Smooth muscle cell of the brain vasculature (primary cell): ENCODE results near the gene PIGT.

ENCODE experiments used
- DNase-seq: peaks from one replicate; pipeline ENCODE4 v3.0.0-alpha.2; 2012; ENCODE audit warnings: low read depth, low spot score

Gene PIGT

DNA sequence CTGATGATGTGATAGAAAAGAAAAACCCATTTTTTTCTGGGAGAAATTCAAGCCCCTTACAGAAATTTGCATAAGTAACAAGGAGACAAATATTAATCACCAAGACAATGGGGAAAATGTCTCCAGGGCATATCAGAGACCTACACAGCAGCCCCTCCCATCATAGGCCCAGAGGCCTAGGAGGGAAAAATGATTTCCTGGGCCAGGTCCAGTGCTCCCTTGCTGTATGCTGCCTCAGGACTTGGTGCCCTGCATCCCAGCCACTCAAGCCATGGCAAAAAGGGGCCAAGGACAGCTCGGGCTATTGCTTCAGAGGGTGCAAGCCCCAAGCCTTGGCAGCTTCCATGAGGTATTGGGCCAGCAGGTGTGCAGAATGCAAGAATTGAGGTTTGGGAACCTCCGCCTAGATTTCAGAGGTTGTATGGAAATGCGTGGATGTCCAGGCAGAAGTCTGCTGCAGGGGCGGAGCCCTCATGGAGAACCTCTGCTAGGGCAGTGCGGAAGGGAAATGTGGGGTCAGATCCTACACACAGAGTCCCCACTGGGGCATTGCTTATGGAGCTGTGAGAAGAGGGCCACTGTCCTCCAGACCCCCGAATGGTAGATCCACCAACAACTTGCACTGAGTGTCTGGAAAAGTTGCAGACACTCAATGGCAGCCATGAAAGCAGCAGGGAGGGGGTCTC lies 15.5 kb upstream of the PIGT start:
- DNase-seq = no peak

DNA sequence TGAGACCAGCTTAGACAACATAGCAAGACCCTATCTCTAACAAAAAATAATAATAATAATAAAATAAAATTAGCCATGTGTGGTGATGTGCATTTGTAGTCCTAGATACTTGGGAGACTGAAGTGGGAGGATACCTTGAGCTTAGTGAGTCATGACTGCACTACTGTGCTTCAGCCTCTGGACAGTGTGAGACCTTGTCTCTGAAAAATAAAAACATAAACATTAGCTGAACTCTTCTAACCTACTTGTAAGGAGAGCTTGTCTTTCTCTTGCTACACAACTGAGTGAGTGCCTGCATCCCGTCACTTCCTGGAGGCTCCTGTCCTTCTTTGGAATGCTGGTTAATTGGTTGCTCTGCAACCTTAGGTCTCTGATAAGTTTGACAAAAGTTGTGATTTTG lies 13.0 kb upstream of the PIGT start:
- DNase-seq = no peak

DNA sequence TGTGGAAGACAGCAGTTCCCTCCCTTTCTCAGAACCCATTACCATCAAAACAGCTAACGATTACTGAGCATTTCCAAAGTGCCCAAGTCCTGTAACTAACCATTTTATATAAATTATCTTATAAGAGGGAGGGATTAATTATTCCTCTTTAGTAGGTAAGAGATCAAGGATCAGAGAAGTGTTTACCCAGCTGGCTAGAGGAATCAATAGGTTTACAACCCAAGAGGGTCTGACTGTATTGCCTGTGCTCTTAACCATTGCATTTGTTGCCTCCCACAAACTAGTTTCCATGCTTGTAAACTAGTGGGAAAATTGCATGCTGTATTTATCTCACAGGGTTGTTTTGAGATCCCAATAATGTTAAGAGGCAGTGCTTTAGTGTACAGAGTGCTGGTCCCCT lies 11.5 kb upstream of the PIGT start:
- DNase-seq = no peak

DNA sequence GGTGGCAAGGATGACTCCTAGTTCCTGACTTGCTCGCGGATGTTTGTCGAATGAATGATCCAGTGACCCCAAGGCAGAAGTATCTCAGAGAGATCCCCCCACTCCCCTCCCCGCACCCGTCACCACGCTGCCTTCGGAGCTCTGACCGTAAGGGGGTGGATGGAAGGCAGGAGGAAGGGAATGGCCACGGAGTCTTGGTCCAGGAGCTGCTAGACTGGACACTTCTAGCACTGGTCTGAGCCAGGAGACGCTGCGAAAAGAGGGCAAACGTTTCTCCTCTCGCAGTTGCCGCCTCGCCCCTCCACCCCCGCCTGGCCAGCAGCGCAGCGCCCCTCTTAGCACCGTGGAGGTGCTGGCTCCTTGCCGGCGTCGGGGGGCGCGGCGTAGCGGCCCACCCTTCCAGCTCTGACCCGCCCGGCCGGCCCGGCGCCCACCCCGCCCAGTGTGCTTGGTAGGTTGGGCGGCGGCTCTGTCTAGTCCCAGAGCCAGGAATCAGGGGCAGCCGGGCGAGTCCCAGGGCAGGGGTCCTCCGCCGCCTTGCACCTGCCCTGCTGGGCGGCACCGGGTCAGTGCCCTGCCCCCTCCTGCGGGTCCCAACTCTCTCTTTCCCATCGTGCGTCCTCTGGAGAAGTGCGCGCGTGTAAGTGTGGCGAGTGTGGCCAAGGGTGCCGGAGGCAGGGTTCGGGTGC lies 10.2 kb upstream of the PIGT start:
- DNase-seq = no peak

DNA sequence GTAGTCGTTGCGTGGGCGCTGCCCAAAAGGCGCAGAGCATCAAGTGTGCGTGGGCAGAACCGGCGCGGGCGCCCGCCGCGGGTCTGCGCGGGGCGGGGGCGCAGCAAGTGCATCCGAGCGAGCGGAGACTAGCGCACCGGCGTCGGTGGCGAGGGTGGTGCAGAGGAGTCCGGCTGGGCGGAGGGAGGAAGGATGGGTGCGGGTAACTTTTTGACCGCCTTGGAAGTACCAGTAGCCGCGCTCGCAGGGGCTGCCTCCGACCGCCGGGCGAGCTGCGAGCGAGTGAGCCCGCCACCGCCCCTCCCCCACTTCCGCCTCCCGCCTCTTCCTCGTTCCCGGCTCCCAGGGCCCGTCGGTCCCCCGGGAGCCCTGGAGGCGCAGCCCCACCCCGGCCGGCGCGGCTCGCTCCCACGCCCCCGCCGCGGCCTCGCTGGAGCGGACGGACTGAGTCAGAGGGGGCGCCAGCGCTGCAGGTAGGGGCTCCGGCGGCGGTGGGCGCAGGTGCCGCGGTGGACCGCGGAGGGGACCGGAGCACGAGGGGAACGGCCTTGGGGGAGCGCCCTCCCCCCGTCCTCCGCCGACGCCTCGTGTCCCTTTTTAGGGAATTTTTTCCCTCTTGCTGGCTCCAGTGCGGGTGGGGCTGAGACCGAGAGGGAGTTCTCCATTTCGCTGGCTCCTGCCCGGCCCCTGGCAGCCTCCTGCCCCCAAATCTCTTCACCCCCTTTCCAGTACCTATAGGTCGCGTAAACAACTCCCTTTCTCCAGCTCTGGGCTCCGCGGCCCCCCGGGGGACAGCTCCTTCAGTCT lies 9.5 kb upstream of the PIGT start:
- no peak for DNase-seq

DNA sequence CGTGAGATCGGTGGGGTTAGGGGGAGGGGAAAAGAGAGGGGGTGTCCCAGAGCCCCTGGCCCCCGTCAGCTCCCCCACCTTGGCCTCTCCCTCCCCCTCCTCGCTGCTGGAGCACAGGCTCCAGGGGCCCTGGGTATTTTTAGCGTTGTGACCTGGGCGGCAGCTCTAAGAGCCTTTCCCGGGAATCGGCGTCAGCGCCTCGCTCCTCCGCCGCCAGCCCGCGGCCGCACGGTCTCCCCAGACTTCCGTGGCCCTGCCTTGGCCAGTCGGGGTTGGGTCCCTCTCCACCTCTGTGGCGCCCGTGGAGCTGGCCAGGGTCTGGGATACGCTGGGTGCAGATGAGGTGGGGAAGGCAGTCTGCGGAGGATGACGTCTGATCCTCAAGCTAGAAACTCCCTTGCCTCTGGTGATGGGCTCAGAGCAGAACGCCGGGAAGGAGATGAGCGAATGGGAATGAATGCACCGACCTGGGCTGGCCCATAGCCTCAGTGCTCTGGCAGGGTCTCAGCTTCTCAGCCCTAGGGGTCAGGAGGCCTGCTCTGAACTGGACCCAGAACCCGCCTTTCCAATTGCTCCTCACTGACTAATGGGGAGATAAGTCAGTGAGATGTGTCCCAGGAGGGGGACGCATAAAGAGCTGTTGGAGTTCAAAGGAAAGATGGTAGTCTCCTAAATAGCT lies 8.7 kb upstream of the PIGT start:
- no peak for DNase-seq

DNA sequence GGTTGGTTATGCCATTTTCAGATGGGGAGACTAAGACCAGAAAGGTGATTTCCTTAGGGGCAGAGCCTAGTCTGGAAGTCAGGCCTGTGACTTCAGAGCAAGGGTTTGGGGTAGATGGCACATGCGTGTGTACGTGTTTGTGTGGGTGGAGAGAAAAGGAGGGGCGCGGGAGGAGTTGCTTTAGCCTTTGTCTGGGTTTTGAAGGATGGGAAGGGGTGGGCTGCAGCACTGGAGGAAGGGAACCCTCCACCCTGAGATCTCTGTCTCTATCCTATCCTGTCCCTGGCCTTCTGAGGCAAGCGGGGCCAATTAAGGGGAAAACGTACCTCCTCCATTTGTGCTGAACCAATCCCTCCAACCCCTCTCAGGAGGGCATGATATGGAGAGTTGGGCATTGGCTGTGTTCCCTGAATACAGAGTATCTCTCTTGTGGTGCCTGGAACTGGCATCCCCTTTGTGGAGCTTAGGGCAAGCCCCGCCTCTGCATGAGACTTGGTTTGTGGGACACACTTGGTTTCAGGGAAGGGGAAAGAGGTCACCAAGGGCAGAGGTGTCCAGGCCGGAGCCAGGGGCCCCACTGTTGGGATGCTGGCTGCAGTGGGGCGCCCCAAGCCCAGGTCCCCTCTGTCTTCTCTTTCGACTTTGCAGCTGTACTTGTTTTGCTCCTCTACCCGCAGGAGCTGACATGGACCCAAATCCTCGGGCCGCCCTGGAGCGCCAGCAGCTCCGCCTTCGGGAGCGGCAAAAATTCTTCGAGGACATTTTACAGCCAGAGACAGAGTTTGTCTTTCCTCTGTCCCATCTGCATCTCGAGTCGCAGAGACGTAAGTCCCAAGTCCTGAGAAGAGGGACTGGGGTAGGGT lies 7.9 kb upstream of the PIGT start, which contains the start of gene DBNDD2:
TSS of gene DBNDD2 (plus strand) at position 507 of the 863 bp plus-strand sequence. CDS start at position 686, 179 bp downstream.
- no peak for DNase-seq

DNA sequence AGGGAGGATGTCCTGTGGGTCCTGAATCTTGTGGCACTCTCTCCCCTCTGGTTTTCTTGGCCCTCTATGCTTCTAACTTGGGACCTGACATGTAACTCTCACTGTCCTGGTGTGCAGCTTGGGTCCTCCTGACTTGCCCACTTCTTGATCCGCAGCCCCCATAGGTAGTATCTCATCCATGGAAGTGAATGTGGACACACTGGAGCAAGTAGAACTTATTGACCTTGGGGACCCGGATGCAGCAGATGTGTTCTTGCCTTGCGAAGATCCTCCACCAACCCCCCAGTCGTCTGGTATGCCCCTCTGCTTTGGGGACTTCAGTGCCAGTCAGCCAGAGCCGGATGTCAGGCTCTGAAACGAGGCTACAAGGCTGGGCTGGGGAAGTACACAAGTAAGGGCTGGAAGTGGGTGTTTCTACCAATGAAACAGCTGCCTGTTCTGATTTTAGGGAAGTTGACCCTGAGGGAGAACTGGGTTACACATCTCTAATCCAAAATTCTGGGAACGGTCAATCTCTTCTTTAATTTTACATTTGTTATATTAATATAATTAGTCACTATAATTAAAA lies 7.2 kb upstream of the PIGT start:
- no peak for DNase-seq

DNA sequence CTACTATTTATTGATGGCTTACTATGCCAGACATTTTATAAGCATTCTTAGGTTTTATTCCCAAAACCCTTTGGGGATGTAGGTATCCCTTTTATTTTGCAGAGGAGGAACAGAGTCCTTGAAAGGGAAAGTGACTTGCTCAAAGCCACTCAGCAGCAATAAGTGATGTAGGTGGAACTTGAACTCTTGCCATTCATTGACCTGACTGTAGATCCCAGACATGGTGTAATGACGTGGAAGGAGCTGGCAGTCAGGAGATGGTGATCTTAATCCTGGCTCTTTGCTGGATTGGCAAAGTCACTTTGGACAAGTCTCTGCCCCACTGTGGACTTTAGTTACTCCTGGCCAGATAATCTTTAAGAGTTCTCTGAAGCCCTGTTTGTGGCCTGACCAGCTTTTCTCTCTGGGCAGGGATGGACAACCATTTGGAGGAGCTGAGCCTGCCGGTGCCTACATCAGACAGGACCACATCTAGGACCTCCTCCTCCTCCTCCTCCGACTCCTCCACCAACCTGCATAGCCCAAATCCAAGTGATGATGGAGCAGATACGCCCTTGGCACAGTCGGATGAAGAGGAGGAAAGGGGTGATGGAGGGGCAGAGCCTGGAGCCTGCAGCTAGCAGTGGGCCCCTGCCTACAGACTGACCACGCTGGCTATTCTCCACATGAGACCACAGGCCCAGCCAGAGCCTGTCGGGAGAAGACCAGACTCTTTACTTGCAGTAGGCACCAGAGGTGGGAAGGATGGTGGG lies 6.2 kb upstream of the PIGT start:
- DNase-seq = no peak

DNA sequence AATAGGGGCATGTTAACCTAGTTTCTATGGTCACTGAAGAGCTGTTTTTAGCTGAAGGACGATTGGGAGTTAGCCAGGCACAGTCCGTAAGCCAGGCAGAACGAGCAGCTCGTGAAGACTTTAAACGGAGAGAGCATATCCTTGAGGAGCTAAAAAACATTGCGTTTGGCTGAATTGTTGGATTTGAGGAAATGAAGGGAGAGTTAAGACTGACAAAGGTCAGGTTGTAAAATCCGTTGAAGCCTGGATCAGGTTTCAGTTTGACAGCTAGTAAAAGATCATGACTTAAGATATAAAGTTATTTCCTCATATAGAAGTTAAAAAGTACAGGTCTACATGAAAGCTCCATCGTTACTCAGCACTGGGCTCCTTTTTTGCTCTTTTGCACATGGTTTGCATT lies 5.1 kb upstream of the PIGT start:
- no peak for DNase-seq

DNA sequence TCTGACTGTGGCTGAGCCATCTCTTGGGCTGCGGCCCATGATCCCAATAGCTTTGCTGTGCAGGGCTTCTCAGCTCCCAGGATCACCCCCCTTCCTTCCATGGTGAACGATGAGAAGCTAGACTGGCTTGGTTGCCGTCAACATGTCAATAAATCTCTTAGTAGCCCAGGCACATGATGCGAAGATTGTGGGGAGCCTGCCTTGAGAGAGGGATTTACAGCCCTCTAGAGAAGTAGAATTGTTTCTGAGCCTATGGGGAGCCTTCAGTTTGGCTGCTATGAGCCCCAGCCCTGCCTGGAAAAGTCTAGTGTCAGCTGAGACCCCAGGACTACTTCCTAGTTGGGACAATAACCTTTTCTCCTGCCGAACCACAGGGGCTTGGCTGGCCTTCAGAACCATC lies 3.3 kb upstream of the PIGT start:
- no peak for DNase-seq

DNA sequence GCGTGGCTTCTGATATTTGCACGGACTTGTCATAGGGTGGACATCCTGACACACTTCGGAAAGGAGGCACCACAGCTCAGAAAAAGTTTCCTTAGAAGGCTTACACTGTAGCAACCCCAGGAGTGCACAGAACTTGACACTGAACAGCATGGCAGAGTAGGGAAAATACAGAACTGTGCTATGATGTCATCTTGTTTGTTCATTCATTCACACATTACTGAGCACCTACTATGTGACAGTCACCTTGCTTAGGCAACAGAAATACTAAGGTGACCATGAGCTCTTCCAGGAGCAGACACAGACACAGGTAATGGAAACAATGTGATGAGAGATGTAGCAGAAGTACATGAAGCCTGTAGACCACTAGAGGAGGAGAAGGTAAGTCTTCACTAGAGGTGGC lies 2.5 kb upstream of the PIGT start:
- DNase-seq = no peak

DNA sequence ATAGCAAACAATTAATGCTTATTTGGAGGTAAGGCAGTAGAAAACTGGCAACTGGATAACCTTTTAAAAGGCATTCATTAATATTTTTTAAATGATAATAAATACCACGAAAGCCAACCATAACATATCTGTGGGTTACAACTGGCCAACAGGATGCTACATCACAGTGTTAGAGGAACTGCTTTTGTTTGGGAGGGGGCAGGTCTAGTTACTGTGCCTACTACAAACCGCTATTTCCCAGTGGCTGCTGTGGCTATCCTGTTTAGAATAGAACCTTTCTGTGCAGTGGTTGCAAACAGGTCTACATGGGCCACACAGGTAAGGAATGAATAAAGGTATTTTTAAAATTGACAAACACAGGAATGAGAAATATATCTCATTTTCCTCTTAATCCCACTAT lies 976 bp downstream of the PIGT start:
- DNase-seq = no peak

DNA sequence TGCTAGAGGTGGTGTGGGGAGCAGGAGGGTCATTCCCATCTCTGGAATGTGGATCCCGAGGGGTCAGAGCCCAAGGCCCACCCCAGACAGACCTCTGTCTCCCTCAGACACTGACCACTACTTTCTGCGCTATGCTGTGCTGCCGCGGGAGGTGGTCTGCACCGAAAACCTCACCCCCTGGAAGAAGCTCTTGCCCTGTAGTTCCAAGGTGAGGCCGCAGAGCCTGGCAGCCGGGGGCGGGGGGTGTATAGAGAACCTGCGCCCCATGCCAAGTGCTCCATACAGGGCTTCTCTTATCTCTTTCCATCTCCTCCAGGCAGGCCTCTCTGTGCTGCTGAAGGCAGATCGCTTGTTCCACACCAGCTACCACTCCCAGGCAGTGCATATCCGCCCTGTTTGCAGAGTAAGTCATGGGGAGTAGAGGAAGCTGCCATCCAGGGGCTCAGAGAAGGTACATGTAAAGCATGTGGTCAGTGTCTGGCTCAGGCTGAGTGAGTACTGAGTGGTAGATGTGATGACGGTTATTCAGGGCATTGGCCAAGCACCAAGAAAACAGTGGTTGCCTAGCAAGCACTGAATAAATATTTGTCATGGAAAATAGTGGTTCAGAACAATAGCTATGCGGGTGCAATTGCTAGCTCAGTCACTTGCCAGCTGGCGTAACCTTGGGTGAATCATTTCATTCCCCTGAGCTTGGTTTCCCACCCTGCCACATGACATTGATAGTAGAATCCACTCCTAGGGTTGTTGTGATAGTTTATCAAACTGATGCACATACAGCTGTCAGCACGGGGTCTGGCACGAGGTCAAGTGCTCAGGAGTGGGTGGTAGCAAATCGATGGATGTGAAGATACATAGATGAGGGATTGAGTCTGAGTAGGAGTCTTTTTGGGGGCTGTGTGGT lies 3.5 kb downstream of the PIGT start:
- peak; percentile 28 for DNase-seq

DNA sequence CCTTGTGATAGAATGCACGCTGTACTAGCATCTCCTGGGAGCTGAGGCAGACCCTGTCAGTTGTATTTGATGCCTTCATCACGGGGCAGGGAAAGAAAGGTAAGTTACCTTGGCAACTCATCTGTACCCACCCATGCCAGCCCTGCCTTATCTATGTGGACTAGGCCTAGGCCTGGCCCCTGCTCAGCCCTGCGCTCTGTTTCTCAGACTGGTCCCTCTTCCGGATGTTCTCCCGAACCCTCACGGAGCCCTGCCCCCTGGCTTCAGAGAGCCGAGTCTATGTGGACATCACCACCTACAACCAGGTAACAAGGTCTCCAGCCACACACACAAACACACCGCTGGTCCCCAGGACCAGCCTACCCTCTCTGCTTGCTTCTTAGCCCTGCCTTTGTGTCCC lies 4.2 kb downstream of the PIGT start:
- DNase-seq = no peak

DNA sequence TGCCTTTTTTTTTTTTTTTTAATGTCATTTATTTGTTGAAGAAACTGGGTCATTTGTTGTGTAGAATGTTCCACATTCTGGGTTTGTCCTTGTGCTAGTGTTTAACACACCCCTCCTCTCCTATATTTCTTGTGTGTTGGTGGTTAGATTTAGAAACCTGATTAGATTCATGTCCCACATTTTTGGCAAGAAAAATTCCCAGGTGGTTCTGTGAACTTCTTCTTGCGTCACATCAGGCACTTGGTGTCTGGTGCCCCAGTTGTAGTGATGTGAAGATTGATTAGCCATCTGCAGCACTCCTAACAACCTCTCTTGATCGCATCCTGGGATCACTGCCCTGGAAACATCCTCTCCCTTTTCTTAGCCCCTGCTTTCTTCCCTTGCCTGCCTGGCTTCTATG lies 7.8 kb downstream of the PIGT start:
- no peak for DNase-seq

DNA sequence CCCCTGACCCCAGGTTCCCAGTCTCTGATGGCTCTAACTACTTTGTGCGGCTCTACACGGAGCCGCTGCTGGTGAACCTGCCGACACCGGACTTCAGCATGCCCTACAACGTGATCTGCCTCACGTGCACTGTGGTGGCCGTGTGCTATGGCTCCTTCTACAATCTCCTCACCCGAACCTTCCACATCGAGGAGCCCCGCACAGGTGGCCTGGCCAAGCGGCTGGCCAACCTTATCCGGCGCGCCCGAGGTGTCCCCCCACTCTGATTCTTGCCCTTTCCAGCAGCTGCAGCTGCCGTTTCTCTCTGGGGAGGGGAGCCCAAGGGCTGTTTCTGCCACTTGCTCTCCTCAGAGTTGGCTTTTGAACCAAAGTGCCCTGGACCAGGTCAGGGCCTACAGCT lies 9.6 kb downstream of the PIGT start:
- no peak for DNase-seq

DNA sequence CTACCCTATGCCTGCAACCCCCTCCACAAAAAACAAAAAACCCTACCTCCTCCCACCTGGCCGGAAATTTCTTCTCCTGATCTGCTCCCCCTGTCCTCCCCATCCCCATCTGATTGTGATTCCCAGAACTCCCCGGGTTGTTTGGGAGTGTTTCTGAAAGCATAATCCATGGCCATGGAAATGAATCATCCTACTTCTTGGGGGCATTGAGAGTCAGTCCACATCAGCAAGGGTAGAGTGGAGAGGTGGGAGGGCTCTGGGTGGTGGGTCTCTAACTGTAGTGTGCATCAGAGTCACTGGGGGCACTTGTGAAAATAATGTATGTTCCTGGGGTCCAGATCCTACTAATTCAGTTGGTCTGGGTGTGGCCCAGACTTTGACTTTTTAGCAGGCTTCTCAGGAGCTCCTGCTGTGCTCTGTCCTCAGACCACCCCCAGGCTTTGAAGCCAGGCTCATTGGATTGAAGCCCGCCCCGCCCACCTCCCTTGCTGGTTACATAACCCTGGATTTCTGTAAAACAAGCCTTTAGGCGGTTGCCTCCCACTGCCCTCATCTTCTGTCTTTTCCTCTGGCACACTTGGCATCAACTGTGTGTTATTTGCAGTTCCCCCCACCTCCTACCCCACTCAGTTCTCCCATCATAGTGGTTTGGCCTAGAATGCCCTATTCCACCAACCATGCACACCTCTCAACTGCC lies 10.5 kb downstream of the PIGT start:
- no peak for DNase-seq
